ENCODE results near the gene U2AF2.

DNA sequence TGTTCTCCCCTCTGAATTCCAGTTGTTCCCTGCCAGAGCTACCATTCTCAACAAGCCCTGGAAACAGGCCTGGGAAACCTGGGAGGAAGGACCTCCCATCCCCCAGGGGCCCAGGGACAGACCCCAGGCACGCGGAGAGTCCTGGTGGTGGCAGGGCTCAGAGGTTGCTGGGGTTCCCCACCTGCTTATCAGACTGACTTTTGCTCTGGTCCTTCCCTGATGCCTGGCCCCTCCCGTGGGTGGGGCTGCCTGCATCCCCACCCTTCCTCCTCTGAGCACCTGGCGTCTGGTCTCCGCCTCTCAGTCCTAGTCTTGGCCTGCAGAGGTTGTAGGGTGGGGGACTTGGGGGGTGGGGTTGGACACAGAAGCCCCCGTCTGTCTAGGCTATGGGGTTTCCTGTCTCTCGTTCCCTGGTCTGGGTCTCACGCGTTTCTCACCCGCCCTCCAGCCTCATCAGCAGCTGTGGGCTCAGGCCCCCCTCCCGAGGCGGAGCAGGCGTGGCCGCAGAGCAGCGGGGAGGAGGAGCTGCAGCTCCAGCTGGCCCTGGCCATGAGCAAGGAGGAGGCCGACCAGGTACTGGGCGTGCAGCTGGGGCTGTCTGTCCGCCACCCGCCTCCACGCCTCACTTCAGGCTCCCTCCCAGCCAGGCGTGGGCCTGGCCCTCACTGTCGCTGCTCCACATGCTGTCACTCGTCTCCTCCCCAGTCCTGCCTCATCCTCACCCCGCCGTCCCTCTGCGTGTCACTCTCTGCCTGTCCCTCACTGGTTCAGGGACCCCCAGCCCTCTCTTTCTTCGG, 33.8 kb downstream of the U2AF2 start:
- TF ChIP-seq CTCF (IDR thresholded peaks at IDR 0.05) (no peak), POLR2A (IDR thresholded peaks at IDR 0.05) (no peak)
